H9 (cell line): ENCODE data around the gene NLGN3. TPM values are rescaled to one million over a fixed set of nuclear protein-coding genes. Genes with fewer than 3 reads are reported as not detected.

Source experiments
- DNase-seq: peaks from one replicate; pipeline ENCODE4 v3.0.0-alpha.2; 2017
- H2AFZ ChIP-seq: one replicate; pipeline ENCODE4 v1.6.1; 2013; ENCODE audit warnings: mild to moderate bottlenecking, low read length, control low read depth, moderate library complexity
- H2AK5ac ChIP-seq: 2 replicates; pipeline ENCODE4 v1.6.1; 2013; ENCODE audit warnings: low read length, control low read depth, mixed read lengths; ENCODE audit not compliant: insufficient read length
- H2BK120ac ChIP-seq: one replicate; pipeline ENCODE4 v1.6.1; 2013; ENCODE audit warnings: low read depth, mild to moderate bottlenecking, low read length, control low read depth, inconsistent platforms; ENCODE audit not compliant: poor library complexity, severe bottlenecking
- H2BK12ac ChIP-seq: 2 replicates; pipeline ENCODE4 v1.6.1; 2013; ENCODE audit warnings: low read length, control low read depth, mixed read lengths, low read depth; ENCODE audit not compliant: insufficient read length
- H2BK15ac ChIP-seq: 2 replicates; pipeline ENCODE4 v1.6.1; 2013; ENCODE audit warnings: low read depth, low read length, control low read depth
- H2BK20ac ChIP-seq: one replicate; pipeline ENCODE4 v1.6.1; 2013; ENCODE audit warnings: low read depth, mild to moderate bottlenecking, low read length, control low read depth, inconsistent platforms; ENCODE audit not compliant: poor library complexity, severe bottlenecking
- H2BK5ac ChIP-seq: 2 replicates; pipeline ENCODE4 v1.6.1; 2013; ENCODE audit warnings: low read length, control low read depth, mixed read lengths; ENCODE audit not compliant: insufficient read length
- H3K14ac ChIP-seq: 2 replicates; pipeline ENCODE4 v1.6.1; 2013; ENCODE audit warnings: low read length, control low read depth; ENCODE audit not compliant: insufficient read depth
- H3K18ac ChIP-seq: 2 replicates; pipeline ENCODE4 v1.6.1; 2013; ENCODE audit warnings: low read depth, mild to moderate bottlenecking, mixed read lengths, low read length, control low read depth; ENCODE audit not compliant: insufficient read length
- H3K23ac ChIP-seq: 2 replicates; pipeline ENCODE4 v1.6.1; 2013; ENCODE audit warnings: low read length, control low read depth, mixed read lengths, low read depth; ENCODE audit not compliant: insufficient read length
- H3K23me2 ChIP-seq: 2 replicates; pipeline ENCODE4 v1.6.1; 2013; ENCODE audit warnings: low read depth, mild to moderate bottlenecking, mixed read lengths, low read length, control low read depth; ENCODE audit not compliant: insufficient read length, poor library complexity, severe bottlenecking
- H3K27ac ChIP-seq: 2 replicates; pipeline ENCODE4 v1.5.1; 2013; ENCODE audit warnings: low read length, control low read depth, mixed read lengths, low read depth; ENCODE audit not compliant: insufficient read length
- H3K27me3 ChIP-seq: 2 replicates; pipeline ENCODE4 v1.6.1; 2013; ENCODE audit warnings: low read length, control low read depth, inconsistent platforms; ENCODE audit not compliant: insufficient read depth
- H3K4ac ChIP-seq: 2 replicates; pipeline ENCODE4 v1.6.1; 2013; ENCODE audit warnings: low read depth, mild to moderate bottlenecking, control low read depth, inconsistent platforms, low read length, moderate library complexity
- H3K4me1 ChIP-seq: 2 replicates; pipeline ENCODE4 v1.6.1; 2013; ENCODE audit warnings: low read length, control low read depth, inconsistent platforms; ENCODE audit not compliant: insufficient read depth
- H3K4me2 ChIP-seq: 2 replicates; pipeline ENCODE4 v1.6.1; 2013; ENCODE audit warnings: low read length, control low read depth, mixed read lengths; ENCODE audit not compliant: insufficient read length, insufficient read depth
- H3K56ac ChIP-seq: 2 replicates; pipeline ENCODE4 v1.6.1; 2013; ENCODE audit warnings: low read depth, mild to moderate bottlenecking, mixed read lengths, low read length, control low read depth; ENCODE audit not compliant: insufficient read length
- H3K79me1 ChIP-seq: 2 replicates; pipeline ENCODE4 v1.6.1; 2013; ENCODE audit warnings: low read depth, mild to moderate bottlenecking, moderate library complexity, low read length, control low read depth, inconsistent platforms; ENCODE audit not compliant: insufficient read depth, poor library complexity, severe bottlenecking
- H3K79me2 ChIP-seq: 2 replicates; pipeline ENCODE4 v1.6.1; 2013; ENCODE audit warnings: low read length, control low read depth, inconsistent platforms; ENCODE audit not compliant: insufficient read depth
- H3K9ac ChIP-seq: 2 replicates; pipeline ENCODE4 v1.6.1; 2013; ENCODE audit warnings: low read length, control low read depth, mixed read lengths; ENCODE audit not compliant: insufficient read length; ENCODE audit errors: extremely low read depth
- H3K9me3 ChIP-seq: one replicate; pipeline ENCODE4 v1.6.1; 2013; ENCODE audit warnings: low read depth, low read length, inconsistent platforms; ENCODE audit not compliant: control insufficient read depth
- H3T11ph ChIP-seq: one replicate; pipeline ENCODE4 v1.6.1; 2013; ENCODE audit warnings: mild to moderate bottlenecking, low read length, control low read depth, inconsistent platforms
- H4K20me1 ChIP-seq: one replicate; pipeline ENCODE4 v1.6.1; 2013; ENCODE audit not compliant: control insufficient read depth, insufficient read length, insufficient read depth
- H4K5ac ChIP-seq: 2 replicates; pipeline ENCODE4 v1.6.1; 2013; ENCODE audit warnings: low read depth, mild to moderate bottlenecking, mixed read lengths, low read length, control low read depth; ENCODE audit not compliant: insufficient read length
- H4K8ac ChIP-seq: replicated peaks from 2 replicates; pipeline ENCODE4 v1.6.1; 2013; ENCODE audit warnings: low read length, control low read depth, mixed read lengths, low read depth; ENCODE audit not compliant: insufficient read length
- H4K91ac ChIP-seq: 2 replicates; pipeline ENCODE4 v1.6.1; 2013; ENCODE audit warnings: low read depth, mild to moderate bottlenecking, moderate library complexity, mixed read lengths, low read length, control low read depth; ENCODE audit not compliant: insufficient read length
- H3K27ac Mint-ChIP-seq, 3 experiments: 2 replicates in 2 of 3; 3 replicates in 1 of 3; pipeline ENCODE4 v1.8.0; 2020 to 2021; ENCODE audit warnings: mixed read lengths in 3 of 3, mild to moderate bottlenecking in 1 of 3, moderate library complexity in 1 of 3
- H3K27me3 Mint-ChIP-seq: 2 replicates; pipeline ENCODE4 v1.8.0; 2021; ENCODE audit warnings: low read depth, mild to moderate bottlenecking, moderate library complexity, mixed read lengths
- H3K36me3 Mint-ChIP-seq, 3 experiments: 2 replicates in 2 of 3; 3 replicates in 1 of 3; pipeline ENCODE4 v1.8.0; 2020 to 2021; ENCODE audit warnings: low read depth in 3 of 3, mixed read lengths in 3 of 3; ENCODE audit not compliant: insufficient read depth in 1 of 3
- H3K4me1 Mint-ChIP-seq, 2 experiments: 2 replicates each; pipeline ENCODE4 v1.8.0; 2020; ENCODE audit warnings: mixed read lengths in 2 of 2
- H3K4me3 Mint-ChIP-seq, 2 experiments: 2 replicates in 1 of 2; 3 replicates in 1 of 2; pipeline ENCODE4 v1.8.0; 2020 to 2021; ENCODE audit warnings: mild to moderate bottlenecking in 2 of 2, mixed read lengths in 2 of 2, moderate library complexity in 1 of 2
- H3K9me3 Mint-ChIP-seq, 2 experiments: 2 replicates in 1 of 2; 3 replicates in 1 of 2; pipeline ENCODE4 v1.8.0; 2020; ENCODE audit warnings: mild to moderate bottlenecking in 2 of 2, mixed read lengths in 2 of 2, moderate library complexity in 1 of 2
- WGBS: extraction: QIAGEN DNeasy Blood & Tissue Kit; methylation state at CpG from one replicate; pipeline ENCODE4 v1.1.7; 2013; ENCODE audit warnings: missing lambda C conversion rate, low lambda C conversion rate, mixed read lengths; ENCODE audit not compliant: insufficient read length; ENCODE audit errors: extremely low coverage; 5-methylcytosine and 5-hydroxymethylcytosine counted together
- total RNA-seq: library from RNA; stranded (reverse); gene quantifications from 2 replicates; pipeline ENCODE4 v1.2.1, GENCODE V29; 2021
- TF ChIP-seq, protein P1 (sequence below): fragments of 200-600 bp; sonication (generic); conservative IDR thresholded peaks from 3 replicates; pipeline ENCODE4 v1.8.0; 2021; ENCODE audit warnings: antibody characterized with exemption, mild to moderate bottlenecking

The NLGN3 gene
- total RNA-seq, 1 experiment from 2014 or later, result 3.6 TPM

DNA sequence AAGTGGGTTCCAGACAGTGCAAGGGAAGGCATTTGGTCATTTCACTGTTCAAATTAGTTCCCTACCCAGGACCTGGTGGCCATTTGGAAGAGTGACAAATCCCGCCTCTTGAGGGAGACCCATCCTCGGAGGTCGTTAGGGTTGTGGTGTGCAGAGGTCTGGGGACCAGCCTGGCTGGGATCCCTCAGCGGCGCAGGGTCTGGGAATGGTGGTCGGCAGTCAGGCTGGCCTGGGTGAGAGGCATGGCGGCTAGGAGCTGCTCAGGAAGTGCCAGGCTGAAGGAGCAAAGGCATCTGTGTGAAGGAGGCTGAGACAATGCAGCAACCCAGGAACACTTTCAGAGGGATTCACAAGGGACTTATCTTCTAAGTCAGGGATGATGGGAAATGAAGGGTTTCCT, 6.7 kb downstream of the NLGN3 start:
- no peak for DNase-seq
- Histone ChIP-seq H4K5ac (no peak overlapping the region), H4K20me1 (peaks cover 2% of the 10 kb centered on the region), H2BK5ac (no peak overlapping the region), H4K8ac (no peak overlapping the region), H3T11ph (no peak overlapping the region), H2BK120ac (no peak overlapping the region), H2AK5ac (no peak overlapping the region), H2AFZ (no peak overlapping the region), H2BK20ac (no peak overlapping the region), H2BK15ac (no peak overlapping the region), H3K4me2 (no peak overlapping the region), H3K18ac (no peak overlapping the region), H3K56ac (no peak overlapping the region), H3K4ac (no peak overlapping the region), H3K4me1 (no peaks in the 10 kb centered on the region; the same call in 1 of the 2 replicates), H3K79me2 (no peaks in the 10 kb centered on the region), H3K9me3 (peaks cover 23% of the 10 kb centered on the region), H3K27ac (no peak overlapping the region), H3K79me1 (no peaks in the 10 kb centered on the region), H3K9ac (no peak overlapping the region), H3K27me3 (no peaks in the 10 kb centered on the region), H3K14ac (no peak overlapping the region), H2BK12ac (no peak overlapping the region), H3K23me2 (no peaks in the 10 kb centered on the region), H3K23ac (no peak overlapping the region), H4K91ac (no peak overlapping the region)
- WGBS, result no CpG with 5 or more reads among the region's 7 CpGs
- Mint-ChIP-seq H3K36me3 (peaks cover 8 to 20% (median 19%) of the 10 kb centered on the region in 3 experiments), H3K9me3 (peaks cover 70 to 79% of the 10 kb centered on the region in 2 experiments), H3K27me3 (no peaks in the 10 kb centered on the region; the same call in none of the 2 replicates), H3K4me3 (no peak overlapping the region), H3K4me1 (peaks cover 6 to 10% of the 10 kb centered on the region in 2 experiments), H3K27ac (no peak overlapping the region; a peak in 1 of 7 replicates)
- TF ChIP-seq, protein P1, sequence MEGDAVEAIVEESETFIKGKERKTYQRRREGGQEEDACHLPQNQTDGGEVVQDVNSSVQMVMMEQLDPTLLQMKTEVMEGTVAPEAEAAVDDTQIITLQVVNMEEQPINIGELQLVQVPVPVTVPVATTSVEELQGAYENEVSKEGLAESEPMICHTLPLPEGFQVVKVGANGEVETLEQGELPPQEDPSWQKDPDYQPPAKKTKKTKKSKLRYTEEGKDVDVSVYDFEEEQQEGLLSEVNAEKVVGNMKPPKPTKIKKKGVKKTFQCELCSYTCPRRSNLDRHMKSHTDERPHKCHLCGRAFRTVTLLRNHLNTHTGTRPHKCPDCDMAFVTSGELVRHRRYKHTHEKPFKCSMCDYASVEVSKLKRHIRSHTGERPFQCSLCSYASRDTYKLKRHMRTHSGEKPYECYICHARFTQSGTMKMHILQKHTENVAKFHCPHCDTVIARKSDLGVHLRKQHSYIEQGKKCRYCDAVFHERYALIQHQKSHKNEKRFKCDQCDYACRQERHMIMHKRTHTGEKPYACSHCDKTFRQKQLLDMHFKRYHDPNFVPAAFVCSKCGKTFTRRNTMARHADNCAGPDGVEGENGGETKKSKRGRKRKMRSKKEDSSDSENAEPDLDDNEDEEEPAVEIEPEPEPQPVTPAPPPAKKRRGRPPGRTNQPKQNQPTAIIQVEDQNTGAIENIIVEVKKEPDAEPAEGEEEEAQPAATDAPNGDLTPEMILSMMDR, result no peak
